Vagina (tissue), 2 donors: ENCODE measurements around the gene PITX2. TPM values are rescaled to one million over a fixed set of nuclear protein-coding genes. Genes with fewer than 3 reads are reported as not detected.

ENCODE experiments used
- DNase-seq, 2 donors: peaks; one replicate each; pipeline ENCODE4 v3.0.0-alpha.2; 2017; ENCODE audit errors: extremely low spot score in 2 of 2
- H3K27ac ChIP-seq: fragments of 200-600 bp; sonication (generic); one replicate; pipeline ENCODE4 v1.5.1; 2019
- H3K27me3 ChIP-seq: fragments of 200-600 bp; sonication (generic); one replicate; pipeline ENCODE4 v1.5.1; 2019
- H3K36me3 ChIP-seq, 2 donors: fragments of 200-600 bp; sonication (generic); one replicate each; pipeline ENCODE4 v1.5.1; 2017 to 2019
- H3K4me1 ChIP-seq: fragments of 200-600 bp; sonication (generic); one replicate; pipeline ENCODE4 v1.5.1; 2019
- H3K4me3 ChIP-seq, 2 donors: fragments of 200-600 bp; sonication (generic); 1 replicate in 1 of 2; 2 replicates in 1 of 2; pipeline ENCODE4 v1.5.1; 2016 to 2019
- H3K9me3 ChIP-seq: fragments of 200-600 bp; sonication (generic); one replicate; pipeline ENCODE4 v1.5.1; 2019
- CTCF ChIP-seq, 3 experiments: fragments of 450-650 bp in 2 of 3; fragments of 200-600 bp in 1 of 3; sonication (generic) in 1 of 3; IDR thresholded peaks; one replicate each; pipeline ENCODE4 v1.5.1; 2017 to 2019; ENCODE audit warnings: antibody characterized with exemption in 3 of 3, mild to moderate bottlenecking in 2 of 3, moderate library complexity in 2 of 3
- POLR2A ChIP-seq, 2 donors: fragments of 450-650 bp; IDR thresholded peaks; one replicate each; pipeline ENCODE4 v1.6.1; 2017; ENCODE audit warnings: antibody characterized with exemption in 2 of 2, mild to moderate bottlenecking in 2 of 2, moderate library complexity in 2 of 2
- POLR2AphosphoS5 ChIP-seq, 2 donors: sonication (generic); formaldehyde crosslinking; IDR thresholded peaks; one replicate each; pipeline ENCODE4 v1.9.0; 2017; ENCODE audit warnings: antibody characterized with exemption in 2 of 2, mild to moderate bottlenecking in 2 of 2, low read depth in 1 of 2; ENCODE audit not compliant: insufficient read depth in 1 of 2
- intact Hi-C: fragments of 100-400 bp; cut with DNase I; formaldehyde crosslinking; loops from one replicate; pipeline ENCODE4 v1.15.1; 2023
- total RNA-seq: library from RNA; depleted of rRNA; stranded (reverse); fragments of >200 nt; gene quantifications from one replicate; pipeline ENCODE4 v1.2.3, GENCODE V29; 2016

The PITX2 gene
- total RNA-seq, 1 donor from 2014 or later, result 6.6 TPM

DNA sequence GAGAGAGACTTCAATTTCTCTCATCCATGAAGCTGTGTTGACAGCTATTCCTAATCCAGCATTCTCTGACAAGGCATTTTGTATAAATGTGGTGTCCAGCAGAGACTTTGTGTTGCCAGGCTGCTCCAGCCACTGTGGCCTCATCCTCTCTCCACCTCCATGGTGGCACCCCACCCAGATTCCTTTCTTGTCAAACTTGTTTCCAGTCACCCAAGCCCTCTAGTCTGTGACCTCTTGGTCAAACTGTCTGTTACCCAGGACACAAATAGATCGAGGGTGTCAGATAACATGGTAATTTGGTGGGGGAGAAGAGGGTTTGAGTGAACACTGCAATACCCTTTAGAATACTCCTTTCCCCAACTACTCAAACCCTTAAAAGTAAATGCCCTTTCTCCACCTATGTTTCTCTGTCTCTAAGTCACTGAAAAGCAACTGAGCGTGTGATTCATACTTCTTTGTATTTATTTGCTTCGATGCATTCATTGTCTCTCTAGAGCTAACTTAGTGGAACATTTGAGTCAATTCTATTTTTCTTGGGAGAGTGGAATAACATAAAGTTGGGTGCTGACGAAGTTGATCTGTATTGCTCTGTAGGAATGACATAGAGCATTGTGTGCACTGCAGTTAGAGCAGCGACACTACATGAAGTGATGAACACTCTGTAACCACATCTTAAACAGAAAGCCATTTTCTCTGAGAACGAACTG, 13.7 kb downstream of the PITX2 start:
- DNase-seq, result no peak
- H3K27ac ChIP-seq, result no peak overlapping the region
- H3K4me1 ChIP-seq, result peaks cover 9% of the 10 kb centered on the region
- no peak overlapping the region for H3K4me3 ChIP-seq
- TF ChIP-seq CTCF (IDR thresholded peaks at IDR 0.05), result no peak
- no peak for TF ChIP-seq POLR2A (IDR thresholded peaks at IDR 0.05)
- no peaks in the 10 kb centered on the region for H3K36me3 ChIP-seq
- no peaks in the 10 kb centered on the region for H3K27me3 ChIP-seq
- H3K9me3 ChIP-seq, result no peaks in the 10 kb centered on the region
- intact Hi-C loops, result no loop called here

DNA sequence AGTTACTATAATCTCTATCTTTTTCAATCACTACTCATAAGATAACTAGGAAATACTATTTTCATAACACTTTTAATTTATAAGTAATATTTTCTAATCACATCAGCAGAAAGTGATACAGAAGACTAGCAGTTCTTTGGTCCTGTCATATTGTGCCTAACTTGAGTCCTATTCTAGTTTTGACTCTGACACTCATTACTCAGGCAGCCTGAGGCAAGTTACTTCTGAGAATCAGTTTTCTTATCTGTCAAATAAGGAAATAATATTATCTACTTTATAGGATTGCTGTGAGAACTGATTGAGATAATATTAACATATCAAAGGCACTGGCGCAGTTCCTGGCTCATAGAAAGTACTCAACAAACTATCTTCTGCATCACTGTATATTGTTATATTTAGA, 17.8 kb downstream of the PITX2 start:
- DNase-seq, result no peak
- no peaks in the 10 kb centered on the region for H3K4me1 ChIP-seq
- intact Hi-C loops, result no loop called here
- no peak overlapping the region for H3K4me3 ChIP-seq
- no peaks in the 10 kb centered on the region for H3K9me3 ChIP-seq
- H3K27me3 ChIP-seq, result no peaks in the 10 kb centered on the region
- H3K27ac ChIP-seq, result no peak overlapping the region
- TF ChIP-seq CTCF (IDR thresholded peaks at IDR 0.05), result no peak
- TF ChIP-seq POLR2AphosphoS5 (IDR thresholded peaks at IDR 0.05; ENCODE audit: insufficient read depth in 1 of 2, low read depth in 1 of 2), result no peak
- TF ChIP-seq POLR2A (IDR thresholded peaks at IDR 0.05), result no peak
- H3K36me3 ChIP-seq, result no peaks in the 10 kb centered on the region

DNA sequence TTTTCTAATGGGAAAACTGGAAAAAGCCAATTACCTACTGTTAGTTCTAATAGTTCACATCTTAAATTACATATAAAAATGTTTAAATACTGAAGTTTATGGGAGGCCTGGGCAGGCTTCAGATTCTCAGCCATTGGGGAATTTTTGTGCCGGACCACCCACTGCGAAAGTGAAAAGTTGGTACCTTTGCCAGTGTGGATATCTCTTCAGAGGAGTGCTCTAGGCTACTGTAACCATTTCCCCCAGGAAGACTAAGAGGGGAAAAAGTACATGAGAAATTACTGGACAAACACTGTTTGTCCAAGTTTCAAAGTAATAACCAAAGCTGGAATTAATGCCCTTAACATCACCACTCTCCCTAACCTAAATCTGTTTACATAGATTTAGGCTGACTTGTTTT, 20.8 kb downstream of the PITX2 start:
- Histone ChIP-seq H3K4me1 (no peaks in the 10 kb centered on the region), H3K4me3 (no peak overlapping the region), H3K27me3 (no peaks in the 10 kb centered on the region), H3K36me3 (no peaks in the 10 kb centered on the region), H3K27ac (no peak overlapping the region), H3K9me3 (no peaks in the 10 kb centered on the region)
- DNase-seq, result no peak
- TF ChIP-seq POLR2A (IDR thresholded peaks at IDR 0.05) (no peak), POLR2AphosphoS5 (IDR thresholded peaks at IDR 0.05; ENCODE audit: insufficient read depth in 1 of 2, low read depth in 1 of 2) (no peak), CTCF (IDR thresholded peaks at IDR 0.05) (no peak)
- intact Hi-C loops, result no loop called here

GRCh38 chr4:110597582-110597981, 25.3 kb downstream of the PITX2 start:
- H3K27me3 ChIP-seq, result no peaks in the 10 kb centered on the region
- no peaks in the 10 kb centered on the region for H3K36me3 ChIP-seq
- H3K4me1 ChIP-seq, result no peaks in the 10 kb centered on the region
- H3K4me3 ChIP-seq, result no peak overlapping the region
- no peak for TF ChIP-seq CTCF (IDR thresholded peaks at IDR 0.05)
- TF ChIP-seq POLR2AphosphoS5 (IDR thresholded peaks at IDR 0.05; ENCODE audit: insufficient read depth in 1 of 2, low read depth in 1 of 2), result no peak
- no peak for TF ChIP-seq POLR2A (IDR thresholded peaks at IDR 0.05)
- H3K27ac ChIP-seq, result no peak overlapping the region
- H3K9me3 ChIP-seq, result no peaks in the 10 kb centered on the region
- DNase-seq, result no peak
- intact Hi-C loops, result no loop called here

GRCh38 chr4:110596431-110596830, 26.4 kb downstream of the PITX2 start:
- no peak for TF ChIP-seq POLR2A (IDR thresholded peaks at IDR 0.05)
- no peak for TF ChIP-seq POLR2AphosphoS5 (IDR thresholded peaks at IDR 0.05; ENCODE audit: insufficient read depth in 1 of 2, low read depth in 1 of 2)
- no peak for TF ChIP-seq CTCF (IDR thresholded peaks at IDR 0.05)
- H3K4me3 ChIP-seq, result no peak overlapping the region
- no peaks in the 10 kb centered on the region for H3K27me3 ChIP-seq
- no peaks in the 10 kb centered on the region for H3K4me1 ChIP-seq
- H3K36me3 ChIP-seq, result no peaks in the 10 kb centered on the region
- intact Hi-C loops, result no loop called here
- H3K27ac ChIP-seq, result no peak overlapping the region
- no peak for DNase-seq
- no peaks in the 10 kb centered on the region for H3K9me3 ChIP-seq
